Brain pericyte (primary cell): Measurements from ENCODE around the gene PCDHB1.

Experiments used
- DNase-seq: peaks from one replicate; pipeline ENCODE4 v3.0.0-alpha.2; 2012; ENCODE audit warnings: low read depth, low spot score

PCDHB1 gene

GRCh38 chr5:141050622-141051520 is at the start of gene PCDHB1:
Gene PCDHB1 (plus strand): TSS chr5:141051374. CDS start chr5:141051471, 97 bp downstream.
- DNase-seq, result no peak

- DNase-seq, result no peak
Observed at GRCh38 chr5:141001446-141001843, 49.7 kb upstream of the PCDHB1 start.

- no peak for DNase-seq
Observed at GRCh38 chr5:141001844-141002604, 49.1 kb upstream of the PCDHB1 start.

- no peak for DNase-seq
Observed at GRCh38 chr5:141002605-141002965, 48.6 kb upstream of the PCDHB1 start.

GRCh38 chr5:141003031-141003430 is 48.1 kb upstream of the PCDHB1 start:
- no peak for DNase-seq

- DNase-seq, result no peak
Observed at GRCh38 chr5:141003791-141004611, 47.2 kb upstream of the PCDHB1 start.

- no peak for DNase-seq
Observed at GRCh38 chr5:141007791-141008190, 43.4 kb upstream of the PCDHB1 start.

- DNase-seq, result no peak
Observed at GRCh38 chr5:141010047-141010793, 41.0 kb upstream of the PCDHB1 start.

GRCh38 chr5:141017943-141018342 is 33.2 kb upstream of the PCDHB1 start:
- DNase-seq, result no peak

- no peak for DNase-seq
Observed at GRCh38 chr5:141022384-141022783, 28.8 kb upstream of the PCDHB1 start.

- DNase-seq, result no peak
Observed at GRCh38 chr5:141031006-141031405, 20.2 kb upstream of the PCDHB1 start.

- DNase-seq, result no peak
Observed at GRCh38 chr5:141032626-141033025, 18.5 kb upstream of the PCDHB1 start.

- no peak for DNase-seq
Observed at GRCh38 chr5:141039061-141039460, 12.1 kb upstream of the PCDHB1 start.

GRCh38 chr5:141039517-141039916 is 11.7 kb upstream of the PCDHB1 start:
- DNase-seq, result no peak

- no peak for DNase-seq
Observed at GRCh38 chr5:141040093-141040770, 10.9 kb upstream of the PCDHB1 start.

- no peak for DNase-seq
Observed at GRCh38 chr5:141040771-141041426, 10.3 kb upstream of the PCDHB1 start.

- no peak for DNase-seq
Observed at GRCh38 chr5:141041427-141041785, 9.8 kb upstream of the PCDHB1 start.

- DNase-seq, result no peak
Observed at GRCh38 chr5:141042555-141042954, 8.6 kb upstream of the PCDHB1 start.

GRCh38 chr5:141051521-141051866 is 320 bp downstream of the PCDHB1 start:
- DNase-seq, result no peak

- no peak for DNase-seq
Observed at GRCh38 chr5:141077826-141078225, 26.7 kb downstream of the PCDHB1 start.
